Epidermal melanocyte (primary cell): ENCODE results near the gene SPINT2.
"Not testable (repeated sequence)": the region's sequence is repeated elsewhere in the genome, so short reads cannot be mapped to it uniquely, and the experiment has no call there.

Source experiments
- DNase-seq: peaks from one replicate; pipeline ENCODE4 v3.0.0; 2011; ENCODE audit warnings: low spot score; ENCODE audit not compliant: insufficient read length

Gene SPINT2

GRCh38 chr19:38234615-38235014, 29.8 kb upstream of the SPINT2 start:
- DNase-seq: no peak

GRCh38 chr19:38239816-38240215, 24.6 kb upstream of the SPINT2 start:
- no peak for DNase-seq

DNA sequence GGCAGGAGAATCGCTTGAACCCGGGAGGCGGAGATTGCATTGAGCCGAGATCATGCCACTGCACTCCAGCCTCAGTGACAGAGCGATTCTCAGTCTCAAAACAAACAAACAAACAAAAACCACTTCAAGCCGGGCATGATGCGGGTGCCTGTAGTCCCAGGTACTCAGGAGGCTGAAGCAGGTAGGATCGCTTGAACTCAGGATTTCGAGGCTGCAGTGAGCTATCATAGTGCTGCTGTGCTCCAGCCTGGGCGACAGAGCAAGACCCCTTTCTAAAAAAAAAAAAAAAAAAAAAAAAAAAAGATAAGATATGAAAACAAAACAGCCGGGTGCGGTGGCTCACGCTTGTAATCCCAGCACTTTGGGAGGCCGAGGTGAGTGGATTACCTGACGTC, 21.1 kb upstream of the SPINT2 start:
- DNase-seq: no peak

- DNase-seq: no peak
These were observed 18.4 kb upstream of the SPINT2 start for GRCh38 chr19:38245826-38246498.

DNA sequence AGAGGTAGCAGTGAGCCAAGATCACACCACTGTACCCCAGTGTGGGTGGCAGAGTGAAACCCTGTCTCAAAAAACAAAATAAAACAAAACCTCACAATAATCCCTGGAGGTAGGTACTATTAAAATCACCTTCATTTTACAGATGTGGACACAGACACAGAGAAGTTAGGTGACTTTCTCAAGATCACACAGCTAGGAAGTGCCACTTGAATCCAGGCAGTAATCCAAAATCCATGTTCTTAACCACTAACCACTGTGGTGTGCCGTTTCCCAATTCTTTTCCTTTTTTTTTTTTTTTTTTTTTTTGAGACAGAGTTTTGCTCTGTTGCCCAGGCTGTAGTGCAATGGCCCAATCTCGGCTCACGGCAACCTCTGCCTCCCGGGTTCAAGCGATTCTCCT, 17.2 kb upstream of the SPINT2 start:
- DNase-seq: no peak

GRCh38 chr19:38247734-38248268, 16.6 kb upstream of the SPINT2 start:
- no peak for DNase-seq

DNA sequence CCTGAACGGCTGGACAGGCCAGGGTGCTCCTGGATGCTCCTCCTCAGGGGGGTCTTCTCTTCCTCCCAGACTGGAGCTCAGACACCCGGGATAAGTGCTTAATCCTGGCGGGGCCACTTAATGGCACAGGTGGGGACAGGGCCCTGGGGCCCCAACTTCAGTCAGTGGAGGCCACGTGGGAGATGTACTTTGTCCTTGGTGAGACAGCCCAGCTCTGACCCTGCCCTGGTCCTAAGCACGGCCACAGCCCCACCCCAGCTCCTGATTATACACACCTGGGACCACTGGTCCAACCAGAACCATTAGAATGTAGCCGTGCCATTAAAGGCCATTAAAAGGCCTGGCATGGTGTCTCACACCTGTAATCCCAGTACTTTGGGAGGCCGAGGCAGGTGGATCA, 16.0 kb upstream of the SPINT2 start:
- no peak for DNase-seq

DNA sequence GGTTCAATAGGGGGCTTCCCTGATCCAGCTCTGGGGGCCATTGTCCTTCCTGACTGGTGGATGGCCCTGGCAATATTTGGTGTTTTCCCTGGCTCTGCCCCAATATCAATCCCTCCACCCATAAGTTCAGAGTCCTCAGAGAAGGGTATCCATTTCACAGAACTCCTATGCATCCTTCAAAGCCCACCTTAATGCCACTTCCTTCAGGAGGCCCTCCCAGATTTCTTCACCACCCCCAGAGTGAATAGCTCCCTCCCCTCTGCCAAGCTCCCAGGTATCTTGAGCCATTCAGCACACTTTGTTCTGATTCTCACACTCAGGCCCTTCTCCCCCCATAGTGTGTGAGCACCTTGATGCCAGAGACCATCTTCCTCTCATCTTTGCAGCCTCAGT, 13.9 kb upstream of the SPINT2 start:
- no peak for DNase-seq

DNA sequence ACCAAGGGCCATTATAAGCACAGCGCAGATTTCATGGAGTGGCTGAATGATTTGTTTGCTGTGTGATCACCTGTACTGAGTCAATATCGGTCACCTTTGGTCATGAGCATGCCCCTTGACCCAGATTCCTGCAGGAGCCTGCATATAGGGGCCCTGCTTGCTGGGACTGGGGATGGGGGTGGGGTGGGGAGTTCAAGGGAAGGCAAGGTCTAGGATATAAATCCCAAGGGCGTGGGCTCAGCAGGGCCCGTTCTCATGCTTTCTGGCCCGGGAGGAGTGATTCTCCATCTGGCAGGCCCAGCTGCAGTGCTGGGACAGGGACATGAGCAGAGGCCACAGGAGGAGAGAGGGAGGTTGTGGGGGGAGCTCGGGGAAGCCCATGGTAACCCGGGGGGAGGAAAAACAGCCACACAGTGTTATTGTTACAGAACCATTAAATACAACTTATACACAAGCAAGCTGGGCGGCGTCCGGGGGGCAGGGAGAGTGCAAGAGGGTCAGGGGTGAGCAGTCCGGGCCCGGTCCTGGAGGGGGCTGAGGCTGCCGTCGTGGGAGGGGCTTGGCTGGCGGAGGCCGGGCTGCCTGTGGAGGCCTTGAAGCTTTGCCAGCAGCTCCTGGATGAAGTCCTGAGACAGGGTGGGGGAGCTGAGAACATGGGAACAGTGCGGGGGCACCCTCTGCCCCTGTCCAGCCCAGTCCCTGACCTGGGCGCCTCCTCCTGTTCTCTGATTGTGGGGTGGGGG, 13.4 kb upstream of the SPINT2 start:
- no peak for DNase-seq

GRCh38 chr19:38251564-38252051, 12.8 kb upstream of the SPINT2 start:
- DNase-seq: no peak

- no peak for DNase-seq
These were observed 12.0 kb upstream of the SPINT2 start for GRCh38 chr19:38252385-38252784.

GRCh38 chr19:38252941-38253691, 11.3 kb upstream of the SPINT2 start:
- no peak for DNase-seq

GRCh38 chr19:38253788-38254187, 10.6 kb upstream of the SPINT2 start:
- no peak for DNase-seq

DNA sequence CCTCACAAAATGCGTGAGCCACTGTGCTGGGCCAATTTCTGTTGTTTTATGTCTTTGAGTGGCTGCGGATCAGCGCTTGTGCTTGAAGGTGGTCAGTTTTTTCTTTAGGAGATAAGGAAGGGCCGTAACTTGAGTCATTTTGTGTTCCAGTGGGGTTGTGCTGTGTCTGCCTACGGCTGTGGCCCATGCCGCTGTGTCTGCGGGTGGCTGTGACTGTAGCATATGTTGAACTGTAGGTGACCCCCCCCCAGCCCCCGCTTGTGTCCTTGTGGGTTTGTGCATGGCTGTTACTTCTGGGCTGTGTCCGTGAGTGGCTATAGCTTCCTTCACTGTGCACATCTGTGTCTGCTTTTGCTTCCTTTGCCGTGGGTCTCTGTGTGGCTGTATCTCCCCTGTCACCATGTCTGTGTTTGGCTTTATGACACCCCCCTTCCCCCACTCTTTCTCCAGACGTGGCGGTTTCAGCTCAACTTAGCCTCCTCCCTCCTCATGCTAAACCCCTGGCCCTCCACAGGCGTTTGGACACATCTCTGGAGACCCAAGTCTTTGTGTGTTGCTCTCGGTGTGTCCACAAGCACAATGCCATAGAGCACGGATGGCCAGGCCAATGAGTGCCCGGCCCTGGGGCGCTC, 8.9 kb upstream of the SPINT2 start:
- no peak for DNase-seq

DNA sequence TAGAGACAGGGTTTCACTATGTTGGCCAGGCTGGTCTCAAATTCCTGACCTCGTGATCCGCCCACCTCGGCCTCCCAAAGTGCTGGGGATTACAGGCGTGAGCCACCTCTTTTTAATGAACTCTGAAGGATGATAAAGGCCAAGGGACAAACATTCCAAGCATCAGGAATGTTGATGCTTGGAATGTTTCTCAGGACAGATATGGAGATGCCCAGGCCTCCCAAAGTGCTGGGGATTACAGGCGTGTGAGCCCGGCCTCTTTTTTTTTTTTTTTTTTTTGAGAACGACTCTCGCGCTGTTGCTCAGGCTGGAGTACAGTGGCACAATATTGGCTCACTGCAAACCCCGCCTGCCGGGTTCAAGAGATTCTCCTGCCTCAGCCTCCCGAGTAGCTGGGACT, 2.4 kb upstream of the SPINT2 start:
- DNase-seq: not testable (repeated sequence)

- DNase-seq: no peak
These were observed 1.6 kb upstream of the SPINT2 start for GRCh38 chr19:38262585-38263268.

DNA sequence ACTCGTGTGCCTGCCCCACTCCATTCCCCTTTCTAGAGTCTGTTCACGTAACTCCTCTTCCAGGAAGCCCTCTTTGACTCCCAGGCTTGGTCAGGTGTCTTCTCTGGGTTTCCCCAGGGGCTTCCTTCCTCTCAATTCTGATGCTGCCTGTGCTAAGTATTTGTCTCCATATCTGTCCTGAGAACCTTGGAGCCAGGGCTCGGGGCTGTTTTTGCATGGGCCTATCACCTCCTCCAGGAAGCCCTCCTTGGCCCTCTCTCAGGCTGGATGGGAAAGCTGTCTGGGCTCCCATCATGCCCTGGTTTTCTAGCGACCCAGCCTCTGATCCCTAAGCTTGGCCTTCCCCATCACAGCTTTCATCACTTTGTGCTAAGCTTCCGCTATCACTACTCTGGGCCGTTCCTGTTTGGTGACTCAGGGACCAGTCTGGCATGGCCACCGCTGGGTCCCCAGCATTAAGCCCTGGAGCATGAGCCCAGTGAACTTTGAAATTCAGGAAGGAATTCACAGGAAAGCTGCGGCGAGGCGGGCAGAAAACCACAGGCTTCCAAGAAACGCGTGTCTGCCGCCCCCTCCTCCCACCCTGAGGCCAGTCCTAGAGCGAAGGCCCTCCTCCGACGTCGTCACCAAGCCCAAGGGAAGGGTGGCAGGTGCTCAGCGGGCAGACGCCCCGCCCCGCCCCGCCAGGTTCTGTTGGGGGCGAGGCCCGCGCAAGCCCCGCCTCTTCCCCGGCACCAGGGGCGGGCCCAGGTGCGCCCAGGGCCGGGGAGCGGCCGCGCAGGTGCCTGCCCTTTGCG, 486 bp upstream of the SPINT2 start:
- DNase-seq: no peak

DNA sequence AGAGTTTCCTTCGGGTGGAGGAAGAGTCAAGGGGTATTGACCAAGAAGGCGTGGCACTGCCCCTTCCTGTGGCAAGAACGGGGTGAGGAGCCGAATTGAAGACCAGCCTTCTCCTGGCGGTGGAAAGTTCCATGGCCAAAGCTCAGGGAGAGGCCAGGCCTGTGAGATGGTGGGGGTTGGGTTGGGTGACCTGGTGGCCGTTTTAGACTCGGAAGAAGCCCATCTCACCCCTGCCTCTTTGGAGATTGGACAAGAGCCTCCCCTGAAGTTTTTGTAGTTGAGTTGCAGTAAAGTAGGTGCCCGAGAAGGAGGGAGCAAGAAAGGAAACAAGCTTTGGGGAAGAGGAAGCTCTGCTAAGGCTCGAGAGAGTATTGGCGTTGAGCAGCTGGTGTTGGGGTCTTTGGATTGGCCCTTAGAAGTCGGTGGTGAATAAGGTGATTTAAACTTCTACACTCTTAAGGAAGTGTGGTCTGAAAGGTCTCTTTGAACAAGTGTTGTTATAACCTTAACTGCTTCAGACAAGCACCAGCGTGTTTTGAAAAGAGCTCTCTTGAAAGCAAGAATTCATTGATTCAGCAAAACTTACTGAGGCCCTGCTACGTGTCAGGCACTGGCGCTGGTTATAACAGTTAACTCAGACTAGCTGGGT, 964 bp downstream of the SPINT2 start:
- DNase-seq: no peak

DNA sequence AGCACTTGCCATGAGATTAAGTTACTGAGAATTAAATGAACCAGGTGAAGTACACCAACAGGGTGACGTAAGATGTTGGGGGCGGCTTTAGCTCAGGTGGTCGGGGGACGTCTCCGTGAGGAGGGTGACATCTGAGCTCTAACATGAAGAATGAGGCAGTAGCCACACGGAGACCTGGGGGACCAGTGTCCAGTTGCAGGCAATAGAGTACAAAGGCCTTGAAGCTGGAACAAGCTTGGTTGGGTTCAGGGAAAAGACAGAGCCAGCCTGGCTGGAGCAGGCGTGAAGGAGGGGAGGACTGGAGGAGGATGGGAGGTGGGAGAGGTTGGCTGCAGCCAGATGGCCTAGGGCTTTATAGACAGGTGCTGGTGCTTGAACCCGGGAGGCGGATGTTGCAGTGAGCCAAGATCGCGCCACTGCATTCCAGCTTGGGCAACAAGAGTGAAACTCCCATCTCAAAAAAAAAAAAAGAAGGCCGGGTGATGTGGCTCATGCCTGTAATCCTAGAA, 1.6 kb downstream of the SPINT2 start:
- no peak for DNase-seq
